Stomach (tissue), 4 donors: ENCODE data around the gene TIMM13.
A peak's percentile ranks its signal among the peaks of the same experiment; 100 is the strongest.

Experiments used
- CTCF ChIP-seq, 7 experiments: fragments of 450-650 bp in 4 of 7; fragments of 200-600 bp in 3 of 7; sonication (generic) in 3 of 7; IDR thresholded peaks; one replicate each; pipeline ENCODE4 v1.5.1; 2016 to 2019; ENCODE audit warnings: antibody characterized with exemption in 7 of 7, control low read depth in 2 of 7, mild to moderate bottlenecking in 1 of 7
- EP300 ChIP-seq: sonication (generic); formaldehyde crosslinking; IDR thresholded peaks from one replicate; pipeline ENCODE4 v1.6.1; 2017; ENCODE audit warnings: antibody characterized with exemption
- POLR2A ChIP-seq, 4 donors: fragments of 450-650 bp; IDR thresholded peaks; one replicate each; pipeline ENCODE4 v1.6.1; 2016; ENCODE audit warnings: antibody characterized with exemption in 4 of 4, control low read depth in 2 of 4, mild to moderate bottlenecking in 1 of 4, moderate library complexity in 1 of 4
- POLR2AphosphoS5 ChIP-seq, 3 donors: sonication (generic); formaldehyde crosslinking; IDR thresholded peaks; one replicate each; pipeline ENCODE4 v1.6.1; 2016; ENCODE audit warnings: antibody characterized with exemption in 3 of 3

DNA sequence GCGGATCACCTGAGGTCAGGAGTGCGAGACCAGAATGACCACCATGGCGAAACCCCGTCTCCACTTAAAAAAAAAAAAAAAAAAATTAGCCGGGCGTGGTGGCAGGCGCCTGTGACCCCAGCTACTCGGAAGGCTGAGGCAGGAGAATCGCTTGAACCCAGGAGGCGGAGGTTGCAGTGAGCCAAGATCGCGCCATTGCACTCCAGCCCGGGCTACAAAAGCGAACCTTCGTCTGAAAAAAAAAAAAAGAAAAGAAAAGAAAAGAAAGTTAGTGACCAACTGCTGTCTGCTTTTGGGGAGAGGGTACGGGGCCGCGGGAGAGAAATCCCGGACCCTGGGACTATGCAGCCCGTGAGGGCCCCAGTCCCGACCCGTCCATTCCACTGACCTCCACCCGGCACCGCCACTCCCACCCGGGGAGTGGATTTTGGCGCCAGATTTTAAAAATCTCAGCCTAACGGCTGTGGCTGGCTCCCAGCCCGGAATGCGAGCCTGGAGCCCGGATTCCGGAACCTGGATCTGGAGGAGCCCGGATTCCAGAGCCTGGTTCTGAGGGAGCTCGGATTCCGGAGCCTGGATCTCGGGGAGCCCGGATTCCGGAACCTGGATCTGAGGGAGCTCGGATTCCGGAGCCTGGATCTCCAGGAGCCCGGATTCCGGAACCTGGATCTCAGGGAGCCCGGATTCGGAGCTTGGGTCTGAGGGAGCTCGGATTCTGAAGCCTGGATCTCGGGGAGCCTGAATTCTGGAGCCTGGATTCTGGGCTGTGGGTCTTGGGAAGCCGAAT lies 35.4 kb upstream of the TIMM13 start:
- TF ChIP-seq CTCF (IDR thresholded peaks at IDR 0.05) (no peak), EP300 (no peak), POLR2A (IDR thresholded peaks at IDR 0.05) (no peak), POLR2AphosphoS5 (IDR thresholded peaks at IDR 0.05) (peak in 1 of 3 donors; percentile 51)
